ENCODE measurements around the gene MYO3B.
A peak's percentile ranks its signal among the peaks of the same experiment; 100 is the strongest.

MYO3B gene

GRCh38 chr2:170310876-170311502 is 133.0 kb downstream of the MYO3B start:
- DNase-seq: no peak

- peak; percentile 15 for DNase-seq
Measured at GRCh38 chr2:170313347-170313991, 135.5 kb downstream of the MYO3B start.

GRCh38 chr2:170313992-170314348 is 136.0 kb downstream of the MYO3B start:
- no peak for DNase-seq

- no peak for DNase-seq
Measured at GRCh38 chr2:170314744-170315447, 136.9 kb downstream of the MYO3B start.

GRCh38 chr2:170320948-170321347 is 143.0 kb downstream of the MYO3B start:
- DNase-seq: no peak

- DNase-seq: no peak
Measured at GRCh38 chr2:170321526-170321925, 143.6 kb downstream of the MYO3B start.

- no peak for DNase-seq
Measured at GRCh38 chr2:170322140-170322766, 144.3 kb downstream of the MYO3B start.

- DNase-seq: no peak
Measured at GRCh38 chr2:170323743-170324142, 145.8 kb downstream of the MYO3B start.

GRCh38 chr2:170324640-170325046 is 146.7 kb downstream of the MYO3B start:
- peak; percentile 80 for DNase-seq

GRCh38 chr2:170330881-170331280 is 152.9 kb downstream of the MYO3B start:
- no peak for DNase-seq

GRCh38 chr2:170332676-170333402 is 154.9 kb downstream of the MYO3B start:
- DNase-seq: peak; percentile 57

- DNase-seq: no peak
Measured at GRCh38 chr2:170335351-170335750, 157.4 kb downstream of the MYO3B start.

GRCh38 chr2:170336408-170336807 is 158.5 kb downstream of the MYO3B start:
- DNase-seq: no peak

GRCh38 chr2:170336916-170337315 is 159.0 kb downstream of the MYO3B start:
- DNase-seq: no peak

GRCh38 chr2:170339322-170339721 is 161.4 kb downstream of the MYO3B start:
- DNase-seq: peak; percentile 21

- DNase-seq: peak; percentile 36
Measured at GRCh38 chr2:170339750-170340692, 162.1 kb downstream of the MYO3B start.

- DNase-seq: no peak
Measured at GRCh38 chr2:170340693-170341068, 162.7 kb downstream of the MYO3B start.

- no peak for DNase-seq
Measured at GRCh38 chr2:170341684-170342623, 164.0 kb downstream of the MYO3B start.

- DNase-seq: no peak
Measured at GRCh38 chr2:170344663-170345346, 166.9 kb downstream of the MYO3B start.

- no peak for DNase-seq
Measured at GRCh38 chr2:170345607-170346006, 167.7 kb downstream of the MYO3B start.

Data from DMS153 (cell line).